Fibroblast of lung (primary cell): Measurements from ENCODE around the gene TSHZ1. TPM values are rescaled to one million over a fixed set of nuclear protein-coding genes. Genes with fewer than 3 reads are reported as not detected.

Experiments used
- DNase-seq, 2 donors: peaks; one replicate each; pipeline versions ENCODE4 v3.0.0 to v3.0.0-alpha.2; 2010; ENCODE audit warnings: low read depth in 2 of 2
- H2AFZ ChIP-seq: 2 replicates; pipeline ENCODE4 v1.5.1; 2012; ENCODE audit warnings: low read length, control low read depth, inconsistent platforms
- H3K27ac ChIP-seq: 2 replicates; pipeline ENCODE4 v1.5.1; 2011; ENCODE audit warnings: low read length, control low read depth; ENCODE audit not compliant: insufficient read depth
- H3K27me3 ChIP-seq: 2 replicates; pipeline ENCODE4 v1.5.1; 2011; ENCODE audit warnings: mild to moderate bottlenecking, low read length; ENCODE audit not compliant: control insufficient read depth, insufficient read depth
- H3K36me3 ChIP-seq: 2 replicates; pipeline ENCODE4 v1.5.1; 2011; ENCODE audit warnings: low read length; ENCODE audit not compliant: control insufficient read depth, insufficient read depth
- H3K4me1 ChIP-seq: 2 replicates; pipeline ENCODE4 v1.5.1; 2011; ENCODE audit warnings: low read length; ENCODE audit not compliant: control insufficient read depth, insufficient read depth; ENCODE audit errors: extremely low read depth
- H3K4me2 ChIP-seq: 2 replicates; pipeline ENCODE4 v1.5.1; 2011; ENCODE audit warnings: low read length, control low read depth; ENCODE audit not compliant: insufficient read depth; ENCODE audit errors: extremely low read depth
- H3K4me3 ChIP-seq, 4 experiments: fragments of 200-600 bp in 1 of 4; sonication (generic) in 1 of 4; replicated peaks in 1 of 4; 2 replicates each; pipeline ENCODE4 v1.5.1; 2011 to 2016; ENCODE audit warnings: low read length in 4 of 4, low read depth in 3 of 4, mild to moderate bottlenecking in 3 of 4, control low read depth in 2 of 4, inconsistent platforms in 1 of 4, mixed read lengths in 1 of 4; ENCODE audit not compliant: insufficient read depth in 1 of 4; ENCODE audit errors: control extremely low read depth in 1 of 4
- H3K79me2 ChIP-seq: 2 replicates; pipeline ENCODE4 v1.5.1; 2012; ENCODE audit warnings: mild to moderate bottlenecking, low read length, inconsistent platforms; ENCODE audit not compliant: control insufficient read depth, insufficient read depth
- H3K9ac ChIP-seq: 2 replicates; pipeline ENCODE4 v1.5.1; 2011; ENCODE audit warnings: mild to moderate bottlenecking, low read length, control low read depth; ENCODE audit not compliant: insufficient read depth
- H3K9me3 ChIP-seq: 2 replicates; pipeline ENCODE4 v1.5.1; 2012; ENCODE audit warnings: low read depth, low read length; ENCODE audit not compliant: control insufficient read depth, insufficient read depth
- H4K20me1 ChIP-seq: 2 replicates; pipeline ENCODE4 v1.5.1; 2011; ENCODE audit warnings: low read length; ENCODE audit not compliant: control insufficient read depth, insufficient read depth; ENCODE audit errors: extremely low read depth
- EZH2 ChIP-seq: IDR thresholded peaks from 2 replicates; pipeline ENCODE4 v1.5.1; 2012; ENCODE audit warnings: low read length, control low read depth, mild to moderate bottlenecking; ENCODE audit errors: missing control alignments
- polyA plus RNA-seq, 2 donors: library from polyadenylated mRNA; depleted of rRNA in 1 of 2; stranded (reverse) in 1 of 2; unstranded in 1 of 2; fragments of >200 nt; gene quantifications; 2 replicates each; pipeline ENCODE4 v1.2.1, GENCODE V29; 2011 to 2012; ENCODE audit warnings: missing spikeins in 1 of 2
- total RNA-seq: library from RNA; depleted of rRNA; stranded (reverse); fragments of >200 nt; gene quantifications from 2 replicates; pipeline ENCODE4 v1.2.1, GENCODE V29; 2014
- TF ChIP-seq, protein P1 (sequence below), 2 donors: IDR thresholded peaks in 1 of 2; conservative IDR thresholded peaks in 1 of 2; 1 replicate in 1 of 2; 2 replicates in 1 of 2; pipeline ENCODE4 v1.5.1; 2011 to 2012; ENCODE audit warnings: low read length in 2 of 2, control low read depth in 1 of 2, inconsistent platforms in 1 of 2, low read depth in 1 of 2, mild to moderate bottlenecking in 1 of 2

Gene TSHZ1
- total and polyA plus RNA-seq, 2 donors (not counting 1 experiment from before 2014, with no cell fraction given) = 4.3 TPM

DNA sequence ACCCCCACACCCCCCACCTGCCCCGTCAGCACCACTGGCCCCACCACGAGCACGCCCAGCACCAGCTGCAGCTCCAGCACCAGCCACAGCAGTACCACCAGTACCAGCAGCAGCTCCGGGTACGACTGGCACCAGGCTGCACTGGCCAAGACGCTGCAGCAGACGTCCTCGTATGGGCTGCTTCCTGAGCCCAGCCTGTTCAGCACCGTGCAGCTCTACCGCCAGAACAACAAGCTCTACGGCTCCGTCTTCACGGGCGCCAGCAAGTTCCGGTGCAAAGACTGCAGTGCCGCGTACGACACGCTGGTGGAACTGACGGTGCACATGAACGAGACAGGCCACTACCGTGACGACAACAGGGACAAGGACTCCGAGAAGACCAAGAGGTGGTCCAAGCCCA is 75.3 kb downstream of the TSHZ1 start:
- H4K20me1 ChIP-seq = no peaks in the 10 kb centered on the region
- no peak overlapping the region for H2AFZ ChIP-seq
- no peaks in the 10 kb centered on the region for H3K4me1 ChIP-seq
- DNase-seq = no peak
- no peak overlapping the region for H3K9ac ChIP-seq
- H3K27me3 ChIP-seq = no peaks in the 10 kb centered on the region
- no peaks in the 10 kb centered on the region for H3K9me3 ChIP-seq
- TF ChIP-seq, protein P1, sequence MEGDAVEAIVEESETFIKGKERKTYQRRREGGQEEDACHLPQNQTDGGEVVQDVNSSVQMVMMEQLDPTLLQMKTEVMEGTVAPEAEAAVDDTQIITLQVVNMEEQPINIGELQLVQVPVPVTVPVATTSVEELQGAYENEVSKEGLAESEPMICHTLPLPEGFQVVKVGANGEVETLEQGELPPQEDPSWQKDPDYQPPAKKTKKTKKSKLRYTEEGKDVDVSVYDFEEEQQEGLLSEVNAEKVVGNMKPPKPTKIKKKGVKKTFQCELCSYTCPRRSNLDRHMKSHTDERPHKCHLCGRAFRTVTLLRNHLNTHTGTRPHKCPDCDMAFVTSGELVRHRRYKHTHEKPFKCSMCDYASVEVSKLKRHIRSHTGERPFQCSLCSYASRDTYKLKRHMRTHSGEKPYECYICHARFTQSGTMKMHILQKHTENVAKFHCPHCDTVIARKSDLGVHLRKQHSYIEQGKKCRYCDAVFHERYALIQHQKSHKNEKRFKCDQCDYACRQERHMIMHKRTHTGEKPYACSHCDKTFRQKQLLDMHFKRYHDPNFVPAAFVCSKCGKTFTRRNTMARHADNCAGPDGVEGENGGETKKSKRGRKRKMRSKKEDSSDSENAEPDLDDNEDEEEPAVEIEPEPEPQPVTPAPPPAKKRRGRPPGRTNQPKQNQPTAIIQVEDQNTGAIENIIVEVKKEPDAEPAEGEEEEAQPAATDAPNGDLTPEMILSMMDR (conservative IDR thresholded peaks at IDR 0.05 in 1 of 2, IDR thresholded peaks at IDR 0.05 in 1 of 2; ENCODE audit: low read depth in 1 of 2, low read length in 2 of 2) = no peak
- TF ChIP-seq EZH2 = no peak
- no peaks in the 10 kb centered on the region for H3K79me2 ChIP-seq
- peaks cover 1% of the 10 kb centered on the region for H3K36me3 ChIP-seq
- no peak overlapping the region for H3K4me3 ChIP-seq
- no peak overlapping the region for H3K27ac ChIP-seq
- H3K4me2 ChIP-seq = no peak overlapping the region

- Histone ChIP-seq H3K27me3 (no peaks in the 10 kb centered on the region), H4K20me1 (no peaks in the 10 kb centered on the region), H2AFZ (no peak overlapping the region), H3K79me2 (no peaks in the 10 kb centered on the region), H3K36me3 (peaks cover 1% of the 10 kb centered on the region), H3K4me1 (no peaks in the 10 kb centered on the region), H3K4me2 (no peak overlapping the region), H3K4me3 (no peak overlapping the region), H3K9me3 (no peaks in the 10 kb centered on the region), H3K27ac (no peak overlapping the region), H3K9ac (no peak overlapping the region)
- no peak for TF ChIP-seq EZH2
- TF ChIP-seq, protein P1 (conservative IDR thresholded peaks at IDR 0.05 in 1 of 2, IDR thresholded peaks at IDR 0.05 in 1 of 2; ENCODE audit: low read depth in 1 of 2, low read length in 2 of 2) = no peak
- DNase-seq = no peak
Observed at GRCh38 chr18:75287006-75287405, 76.4 kb downstream of the TSHZ1 start.

DNA sequence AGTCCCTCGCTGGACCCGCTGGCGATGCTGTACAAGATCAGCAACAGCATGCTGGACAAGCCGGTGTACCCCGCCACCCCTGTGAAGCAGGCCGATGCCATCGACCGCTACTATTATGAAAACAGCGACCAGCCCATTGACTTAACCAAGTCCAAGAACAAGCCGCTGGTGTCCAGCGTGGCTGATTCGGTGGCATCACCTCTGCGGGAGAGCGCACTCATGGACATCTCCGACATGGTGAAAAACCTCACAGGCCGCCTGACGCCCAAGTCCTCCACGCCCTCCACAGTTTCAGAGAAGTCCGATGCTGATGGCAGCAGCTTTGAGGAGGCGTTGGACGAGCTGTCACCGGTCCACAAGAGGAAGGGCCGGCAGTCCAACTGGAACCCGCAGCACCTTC is 77.1 kb downstream of the TSHZ1 start:
- TF ChIP-seq, protein P1 (conservative IDR thresholded peaks at IDR 0.05 in 1 of 2, IDR thresholded peaks at IDR 0.05 in 1 of 2; ENCODE audit: low read depth in 1 of 2, low read length in 2 of 2) = no peak
- no peak for TF ChIP-seq EZH2
- H3K4me3 ChIP-seq = no peak overlapping the region

More for the DNA sequence above, 77.1 kb downstream of the TSHZ1 start:
- H3K79me2 ChIP-seq = no peaks in the 10 kb centered on the region
- no peaks in the 10 kb centered on the region for H3K9me3 ChIP-seq
- DNase-seq = no peak
- no peak overlapping the region for H3K9ac ChIP-seq
- H3K27ac ChIP-seq = no peak overlapping the region
- no peak overlapping the region for H2AFZ ChIP-seq
- no peak overlapping the region for H3K4me2 ChIP-seq
- no peaks in the 10 kb centered on the region for H4K20me1 ChIP-seq
- no peaks in the 10 kb centered on the region for H3K27me3 ChIP-seq
- no peaks in the 10 kb centered on the region for H3K4me1 ChIP-seq
- peaks cover 1% of the 10 kb centered on the region for H3K36me3 ChIP-seq
